Measurements from ENCODE around the gene HEG1. TPM values are rescaled to one million over a fixed set of nuclear protein-coding genes. Genes with fewer than 3 reads are reported as not detected.

HEG1 gene
- total RNA-seq, 1 experiment from 2014 or later: 69.8 TPM

- no peaks in the 10 kb centered on the region for H3K27me3 Mint-ChIP-seq (ENCODE audit: insufficient read depth, unreplicated experiment)
- Histone ChIP-seq H3K4me3 (ENCODE audit: low read depth, low read length) (no peak overlapping the region), H3K4me1 (no peaks in the 10 kb centered on the region; the same call in 1 of the 2 replicates), H3K9me3 (no peaks in the 10 kb centered on the region), H3K27me3 (replicated peaks; ENCODE audit: control insufficient read depth, insufficient read depth, low read length) (no peaks in the 10 kb centered on the region), H3K36me3 (ENCODE audit: control insufficient read depth, insufficient read depth, low read length) (no peaks in the 10 kb centered on the region; the same call in 1 of the 2 replicates)
- H3K9me3 Mint-ChIP-seq (ENCODE audit: unreplicated experiment): no peaks in the 10 kb centered on the region
- no TSS peak for BruUV-seq (replicated peaks)
- no peak for TF ChIP-seq CTCF (IDR thresholded peaks at IDR 0.05; ENCODE audit: insufficient read depth in 1 of 2, low read depth in 1 of 2, low read length in 1 of 2, severe bottlenecking in 1 of 2, unreplicated experiment in 1 of 2)
- POLR2A ChIA-PET: no interaction called here
- H3K4me1 Mint-ChIP-seq (ENCODE audit: low read depth, unreplicated experiment): peaks cover 8% of the 10 kb centered on the region
- H3K4me3 Mint-ChIP-seq (ENCODE audit: unreplicated experiment): no peak overlapping the region
- no peak for DNase-seq
- intact Hi-C loops (cut with micrococcal nuclease; ENCODE audit: unreplicated experiment): no loop called here
- H3K36me3 Mint-ChIP-seq (ENCODE audit: insufficient read depth, unreplicated experiment): peaks cover 80% of the 10 kb centered on the region
- CTCF ChIA-PET: interaction anchor here (0.7 kb wide), 1 partner anchor 79 kb away, joined by 3 read pairs; no protein-coding TSS in a partner anchor
- H3K27ac Mint-ChIP-seq (ENCODE audit: unreplicated experiment): no peak overlapping the region
Observed at GRCh38 chr3:124982855-124983254, 72.9 kb downstream of the HEG1 start.

GRCh38 chr3:124981472-124981871 is 74.3 kb downstream of the HEG1 start:
- Histone ChIP-seq H3K27me3 (replicated peaks; ENCODE audit: control insufficient read depth, insufficient read depth, low read length) (no peaks in the 10 kb centered on the region), H3K9me3 (no peaks in the 10 kb centered on the region), H3K4me1 (no peaks in the 10 kb centered on the region; the same call in 1 of the 2 replicates), H3K36me3 (ENCODE audit: control insufficient read depth, insufficient read depth, low read length) (no peaks in the 10 kb centered on the region; the same call in 1 of the 2 replicates), H3K4me3 (ENCODE audit: low read depth, low read length) (no peak overlapping the region)
- BruUV-seq (replicated peaks): no TSS peak
- intact Hi-C loops (cut with micrococcal nuclease; ENCODE audit: unreplicated experiment): no loop called here
- POLR2A ChIA-PET: no interaction called here
- no peak for DNase-seq
- CTCF ChIA-PET: no interaction called here
- H3K9me3 Mint-ChIP-seq (ENCODE audit: unreplicated experiment): no peaks in the 10 kb centered on the region
- no peak for TF ChIP-seq CTCF (IDR thresholded peaks at IDR 0.05; ENCODE audit: insufficient read depth in 1 of 2, low read depth in 1 of 2, low read length in 1 of 2, severe bottlenecking in 1 of 2, unreplicated experiment in 1 of 2)
- no peak overlapping the region for H3K4me3 Mint-ChIP-seq (ENCODE audit: unreplicated experiment)
- peaks cover 80% of the 10 kb centered on the region for H3K36me3 Mint-ChIP-seq (ENCODE audit: insufficient read depth, unreplicated experiment)
- no peak overlapping the region for H3K27ac Mint-ChIP-seq (ENCODE audit: unreplicated experiment)
- peaks cover 8% of the 10 kb centered on the region for H3K4me1 Mint-ChIP-seq (ENCODE audit: low read depth, unreplicated experiment)
- no peaks in the 10 kb centered on the region for H3K27me3 Mint-ChIP-seq (ENCODE audit: insufficient read depth, unreplicated experiment)

- Mint-ChIP-seq H3K27ac (ENCODE audit: unreplicated experiment) (no peak overlapping the region), H3K36me3 (ENCODE audit: insufficient read depth, unreplicated experiment) (peaks cover 74% of the 10 kb centered on the region), H3K4me3 (ENCODE audit: unreplicated experiment) (no peak overlapping the region), H3K27me3 (ENCODE audit: insufficient read depth, unreplicated experiment) (no peaks in the 10 kb centered on the region), H3K4me1 (ENCODE audit: low read depth, unreplicated experiment) (peaks cover 9% of the 10 kb centered on the region), H3K9me3 (ENCODE audit: unreplicated experiment) (no peaks in the 10 kb centered on the region)
- BruUV-seq (replicated peaks): no TSS peak
- no peaks in the 10 kb centered on the region for H3K27me3 ChIP-seq (replicated peaks; ENCODE audit: control insufficient read depth, insufficient read depth, low read length)
- no peak for TF ChIP-seq CTCF (IDR thresholded peaks at IDR 0.05; ENCODE audit: insufficient read depth in 1 of 2, low read depth in 1 of 2, low read length in 1 of 2, severe bottlenecking in 1 of 2, unreplicated experiment in 1 of 2)
- ChIA-PET POLR2A (no interaction called here), CTCF (no interaction called here)
- no peak for DNase-seq
- no peaks in the 10 kb centered on the region for H3K9me3 ChIP-seq
- no peak overlapping the region for H3K4me3 ChIP-seq (ENCODE audit: low read depth, low read length)
- no peaks in the 10 kb centered on the region for H3K36me3 ChIP-seq (ENCODE audit: control insufficient read depth, insufficient read depth, low read length)
- H3K4me1 ChIP-seq: peaks cover 18% of the 10 kb centered on the region
- intact Hi-C loops (cut with micrococcal nuclease; ENCODE audit: unreplicated experiment): no loop called here
Observed at GRCh38 chr3:124978627-124979026, 77.2 kb downstream of the HEG1 start.

Measured in Caco-2 (cell line).